HFFc6 (cell line): Measurements from ENCODE around the gene GTF2IRD2. TPM values are rescaled to one million over a fixed set of nuclear protein-coding genes. Genes with fewer than 3 reads are reported as not detected.
A peak's percentile ranks its signal among the peaks of the same experiment; 100 is the strongest.
"Not testable (repeated sequence)": the region's sequence is repeated elsewhere in the genome, so short reads cannot be mapped to it uniquely, and the experiment has no call there.

Experiments used
- DNase-seq: peaks from one replicate; pipeline ENCODE4 v3.0.0-alpha.2; 2018
- H3K27ac Mint-ChIP-seq: 2 replicates; pipeline ENCODE4 v1.8.0; 2020; ENCODE audit warnings: mild to moderate bottlenecking, mixed read lengths
- H3K27me3 Mint-ChIP-seq: 2 replicates; pipeline ENCODE4 v1.8.0; 2021; ENCODE audit warnings: mild to moderate bottlenecking, moderate library complexity, mixed read lengths; ENCODE audit not compliant: insufficient read depth
- H3K36me3 Mint-ChIP-seq: 2 replicates; pipeline ENCODE4 v1.8.0; 2021; ENCODE audit warnings: low read depth, mixed read lengths
- H3K4me1 Mint-ChIP-seq: 2 replicates; pipeline ENCODE4 v1.8.0; 2020; ENCODE audit warnings: low read depth, mixed read lengths
- H3K4me3 Mint-ChIP-seq: 2 replicates; pipeline ENCODE4 v1.8.0; 2020; ENCODE audit warnings: mild to moderate bottlenecking, moderate library complexity, mixed read lengths
- H3K9me3 Mint-ChIP-seq: 2 replicates; pipeline ENCODE4 v1.8.0; 2020; ENCODE audit warnings: mild to moderate bottlenecking, mixed read lengths
- long read RNA-seq: library from polyadenylated mRNA; unstranded; transcript quantifications from one replicate; pipeline ENCODE4 v2.0.0, GENCODE V29; 2019
- total RNA-seq, 6 experiments: library from RNA; stranded (reverse); fragmentation: NEBNext Ultra II Directional; extraction: Animal tissue kit (Norgen Biotek cat#: 25700); gene quantifications; 2 replicates in 1 of 6; 3 replicates in 5 of 6; pipeline ENCODE4 v1.2.3, GENCODE V29; 2021

Gene GTF2IRD2
- 1 to 10 TPM; 5.1 to 9.3 (median 6.8) TPM for total RNA-seq
- long read RNA-seq, partial matches to known transcripts, result 3 of 7 reads
- long read RNA-seq, other reads (novel, unspliced or antisense), result 2 of 7 reads

GRCh38 chr7:74850833-74851721, at the start of gene GTF2IRD2:
Gene GTF2IRD2, minus strand, starts transcription at chr7:74851605. Its CDS starts 15,227 bp downstream, at chr7:74836378.
- peak within 1 kb of the TSS; percentile 55 for H3K4me3 Mint-ChIP-seq
- H3K9me3 Mint-ChIP-seq, result not testable (repeated sequence)

GRCh38 chr7:74890158-74891123, 39.0 kb upstream of the GTF2IRD2 start:
- not testable (repeated sequence) for H3K4me1 Mint-ChIP-seq, H3K9me3 Mint-ChIP-seq, H3K27me3 Mint-ChIP-seq, H3K36me3 Mint-ChIP-seq
- peak; percentile 87 for DNase-seq
- Mint-ChIP-seq H3K4me3 (peak overlapping the region; percentile 90), H3K27ac (peak overlapping the region; percentile 90)

More at GRCh38 chr7:74850833-74851721, at the start of gene GTF2IRD2:
- not testable (repeated sequence) for H3K36me3 Mint-ChIP-seq, H3K4me1 Mint-ChIP-seq, H3K27ac Mint-ChIP-seq, DNase-seq, H3K27me3 Mint-ChIP-seq

- not testable (repeated sequence) for H3K4me1 Mint-ChIP-seq, H3K36me3 Mint-ChIP-seq, H3K27me3 Mint-ChIP-seq, H3K27ac Mint-ChIP-seq, DNase-seq, H3K9me3 Mint-ChIP-seq
- H3K4me3 Mint-ChIP-seq, result peak overlapping the region; percentile 66
These were observed 38.2 kb upstream of the GTF2IRD2 start for GRCh38 chr7:74889518-74890129.

GRCh38 chr7:74885295-74885694, 33.9 kb upstream of the GTF2IRD2 start:
- not testable (repeated sequence) for H3K9me3 Mint-ChIP-seq, H3K27me3 Mint-ChIP-seq, H3K4me1 Mint-ChIP-seq, H3K27ac Mint-ChIP-seq, H3K4me3 Mint-ChIP-seq, DNase-seq, H3K36me3 Mint-ChIP-seq

GRCh38 chr7:74882110-74882509, 30.7 kb upstream of the GTF2IRD2 start:
- DNase-seq, H3K4me1 Mint-ChIP-seq, H3K4me3 Mint-ChIP-seq, H3K36me3 Mint-ChIP-seq, H3K27me3 Mint-ChIP-seq, H3K9me3 Mint-ChIP-seq, H3K27ac Mint-ChIP-seq: not testable (repeated sequence)

GRCh38 chr7:74874748-74875512, 23.5 kb upstream of the GTF2IRD2 start:
- H3K4me1 Mint-ChIP-seq, H3K4me3 Mint-ChIP-seq, DNase-seq, H3K9me3 Mint-ChIP-seq, H3K36me3 Mint-ChIP-seq, H3K27me3 Mint-ChIP-seq: not testable (repeated sequence)
- 0 out of 2 replicates have a peak overlapping the region, but pooled peaks have one; percentile 52 for H3K27ac Mint-ChIP-seq

- not testable (repeated sequence) for H3K27me3 Mint-ChIP-seq, H3K9me3 Mint-ChIP-seq, H3K36me3 Mint-ChIP-seq, H3K4me1 Mint-ChIP-seq, H3K4me3 Mint-ChIP-seq, DNase-seq
- H3K27ac Mint-ChIP-seq, result 0 out of 2 replicates have a peak overlapping the region, but pooled peaks have one; percentile 52
These were observed 22.8 kb upstream of the GTF2IRD2 start for GRCh38 chr7:74874104-74874747.

- H3K4me3 Mint-ChIP-seq, H3K36me3 Mint-ChIP-seq, H3K9me3 Mint-ChIP-seq, H3K4me1 Mint-ChIP-seq, H3K27ac Mint-ChIP-seq, H3K27me3 Mint-ChIP-seq, DNase-seq: not testable (repeated sequence)
These were observed 21.1 kb upstream of the GTF2IRD2 start for GRCh38 chr7:74872542-74872941.

- not testable (repeated sequence) for H3K27ac Mint-ChIP-seq, H3K36me3 Mint-ChIP-seq, H3K4me1 Mint-ChIP-seq, H3K9me3 Mint-ChIP-seq, H3K27me3 Mint-ChIP-seq, H3K4me3 Mint-ChIP-seq, DNase-seq
These were observed 14.4 kb upstream of the GTF2IRD2 start for GRCh38 chr7:74865777-74866176.

GRCh38 chr7:74849853-74850252, 1.6 kb downstream of the GTF2IRD2 start:
- not testable (repeated sequence) for H3K9me3 Mint-ChIP-seq, H3K27ac Mint-ChIP-seq, DNase-seq, H3K4me3 Mint-ChIP-seq, H3K27me3 Mint-ChIP-seq, H3K4me1 Mint-ChIP-seq, H3K36me3 Mint-ChIP-seq

- not testable (repeated sequence) for H3K9me3 Mint-ChIP-seq, H3K4me1 Mint-ChIP-seq, H3K36me3 Mint-ChIP-seq, DNase-seq, H3K4me3 Mint-ChIP-seq, H3K27ac Mint-ChIP-seq, H3K27me3 Mint-ChIP-seq
These were observed 21.0 kb downstream of the GTF2IRD2 start for GRCh38 chr7:74830411-74830810.

- H3K4me1 Mint-ChIP-seq, H3K9me3 Mint-ChIP-seq, H3K4me3 Mint-ChIP-seq, H3K36me3 Mint-ChIP-seq, H3K27ac Mint-ChIP-seq, DNase-seq, H3K27me3 Mint-ChIP-seq: not testable (repeated sequence)
These were observed 21.4 kb downstream of the GTF2IRD2 start for GRCh38 chr7:74829959-74830358.
